ENCODE measurements around the gene NCAN. TPM values are rescaled to one million over a fixed set of nuclear protein-coding genes. Genes with fewer than 3 reads are reported as not detected.

Gene NCAN
- total and polyA plus RNA-seq, 9 of the 15 experiments (the other 6 are each of a cell fraction or from before 2014, with no cell fraction given), result 0.04 TPM; not detected in 8

DNA sequence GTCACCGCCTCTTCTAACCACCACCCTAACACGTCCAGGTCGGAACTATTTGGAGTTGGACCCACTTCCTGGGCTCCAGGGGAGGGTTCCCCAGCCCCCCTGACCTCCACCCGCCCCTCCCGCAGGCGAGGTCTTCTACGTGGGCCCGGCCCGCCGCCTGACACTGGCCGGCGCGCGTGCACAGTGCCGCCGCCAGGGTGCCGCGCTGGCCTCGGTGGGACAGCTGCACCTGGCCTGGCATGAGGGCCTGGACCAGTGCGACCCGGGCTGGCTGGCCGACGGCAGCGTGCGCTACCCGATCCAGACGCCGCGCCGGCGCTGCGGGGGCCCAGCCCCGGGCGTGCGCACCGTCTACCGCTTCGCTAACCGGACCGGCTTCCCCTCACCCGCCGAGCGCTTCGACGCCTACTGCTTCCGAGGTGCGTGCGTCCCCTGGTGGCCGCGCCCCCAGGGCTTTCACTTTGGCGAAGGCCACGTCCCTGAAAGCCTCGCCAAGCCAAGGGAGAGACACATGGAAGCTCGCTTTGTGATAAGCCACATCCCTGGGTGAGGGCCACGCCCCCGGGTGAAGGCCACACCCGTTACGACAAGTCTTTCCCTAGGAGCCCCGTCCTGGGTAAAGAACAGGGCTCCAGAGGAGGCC lies 13.2 kb downstream of the NCAN start (continued):
- TF ChIP-seq, protein P1, sequence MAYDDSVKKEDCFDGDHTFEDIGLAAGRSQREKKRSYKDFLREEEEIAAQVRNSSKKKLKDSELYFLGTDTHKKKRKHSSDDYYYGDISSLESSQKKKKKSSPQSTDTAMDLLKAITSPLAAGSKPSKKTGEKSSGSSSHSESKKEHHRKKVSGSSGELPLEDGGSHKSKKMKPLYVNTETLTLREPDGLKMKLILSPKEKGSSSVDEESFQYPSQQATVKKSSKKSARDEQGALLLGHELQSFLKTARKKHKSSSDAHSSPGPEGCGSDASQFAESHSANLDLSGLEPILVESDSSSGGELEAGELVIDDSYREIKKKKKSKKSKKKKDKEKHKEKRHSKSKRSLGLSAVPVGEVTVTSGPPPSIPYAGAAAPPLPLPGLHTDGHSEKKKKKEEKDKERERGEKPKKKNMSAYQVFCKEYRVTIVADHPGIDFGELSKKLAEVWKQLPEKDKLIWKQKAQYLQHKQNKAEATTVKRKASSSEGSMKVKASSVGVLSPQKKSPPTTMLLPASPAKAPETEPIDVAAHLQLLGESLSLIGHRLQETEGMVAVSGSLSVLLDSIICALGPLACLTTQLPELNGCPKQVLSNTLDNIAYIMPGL (CRISPR knock-in tag; IDR thresholded peaks at IDR 0.05), result peak; percentile 92
- TF ChIP-seq ZNF707 (CRISPR knock-in tag; conservative IDR thresholded peaks at IDR 0.05) (no peak), LEF1 (IDR thresholded peaks at IDR 0.05) (no peak), ZBTB11 (CRISPR knock-in tag; IDR thresholded peaks at IDR 0.05) (peak in 1 of 3 experiments; percentile 82; a peak in 2 of 6 replicates), SMARCC2 (IDR thresholded peaks at IDR 0.05; ENCODE audit: low read depth) (no peak), ZNF740 (CRISPR knock-in tag; IDR thresholded peaks at IDR 0.05) (peak; percentile 91), ZNF740 (tag; IDR thresholded peaks at IDR 0.05) (no peak), CTBP1 (IDR thresholded peaks at IDR 0.05; ENCODE audit: borderline replicate concordance) (peak; percentile 97), HDGF (IDR thresholded peaks at IDR 0.05) (no peak), HDAC2 (IDR thresholded peaks at IDR 0.05) (0 out of 2 replicates have a peak, but pooled peaks have one; percentile 20), ELK1 (CRISPR knock-in tag; IDR thresholded peaks at IDR 0.05) (peak; percentile 83; the same call in 1 of the 2 replicates)
- TF ChIP-seq, protein P2, sequence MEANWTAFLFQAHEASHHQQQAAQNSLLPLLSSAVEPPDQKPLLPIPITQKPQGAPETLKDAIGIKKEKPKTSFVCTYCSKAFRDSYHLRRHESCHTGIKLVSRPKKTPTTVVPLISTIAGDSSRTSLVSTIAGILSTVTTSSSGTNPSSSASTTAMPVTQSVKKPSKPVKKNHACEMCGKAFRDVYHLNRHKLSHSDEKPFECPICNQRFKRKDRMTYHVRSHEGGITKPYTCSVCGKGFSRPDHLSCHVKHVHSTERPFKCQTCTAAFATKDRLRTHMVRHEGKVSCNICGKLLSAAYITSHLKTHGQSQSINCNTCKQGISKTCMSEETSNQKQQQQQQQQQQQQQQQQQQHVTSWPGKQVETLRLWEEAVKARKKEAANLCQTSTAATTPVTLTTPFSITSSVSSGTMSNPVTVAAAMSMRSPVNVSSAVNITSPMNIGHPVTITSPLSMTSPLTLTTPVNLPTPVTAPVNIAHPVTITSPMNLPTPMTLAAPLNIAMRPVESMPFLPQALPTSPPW (CRISPR knock-in tag; IDR thresholded peaks at IDR 0.05), result peak; percentile 60
- TF ChIP-seq, protein P3, sequence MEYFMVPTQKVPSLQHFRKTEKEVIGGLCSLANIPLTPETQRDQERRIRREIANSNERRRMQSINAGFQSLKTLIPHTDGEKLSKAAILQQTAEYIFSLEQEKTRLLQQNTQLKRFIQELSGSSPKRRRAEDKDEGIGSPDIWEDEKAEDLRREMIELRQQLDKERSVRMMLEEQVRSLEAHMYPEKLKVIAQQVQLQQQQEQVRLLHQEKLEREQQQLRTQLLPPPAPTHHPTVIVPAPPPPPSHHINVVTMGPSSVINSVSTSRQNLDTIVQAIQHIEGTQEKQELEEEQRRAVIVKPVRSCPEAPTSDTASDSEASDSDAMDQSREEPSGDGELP (CRISPR knock-in tag; IDR thresholded peaks at IDR 0.05; ENCODE audit: borderline replicate concordance), result peak; percentile 82; the same call in 1 of the 2 replicates

Measured in K562 (cell line).